Islet precursor cell (in vitro differentiated cells): ENCODE data around the gene NSMCE4A.
"Not testable (repeated sequence)": the region's sequence is repeated elsewhere in the genome, so short reads cannot be mapped to it uniquely, and the experiment has no call there.

Experiments
- DNase-seq: peaks from one replicate; pipeline ENCODE4 v3.0.0-alpha.2; 2018

NSMCE4A gene

DNA sequence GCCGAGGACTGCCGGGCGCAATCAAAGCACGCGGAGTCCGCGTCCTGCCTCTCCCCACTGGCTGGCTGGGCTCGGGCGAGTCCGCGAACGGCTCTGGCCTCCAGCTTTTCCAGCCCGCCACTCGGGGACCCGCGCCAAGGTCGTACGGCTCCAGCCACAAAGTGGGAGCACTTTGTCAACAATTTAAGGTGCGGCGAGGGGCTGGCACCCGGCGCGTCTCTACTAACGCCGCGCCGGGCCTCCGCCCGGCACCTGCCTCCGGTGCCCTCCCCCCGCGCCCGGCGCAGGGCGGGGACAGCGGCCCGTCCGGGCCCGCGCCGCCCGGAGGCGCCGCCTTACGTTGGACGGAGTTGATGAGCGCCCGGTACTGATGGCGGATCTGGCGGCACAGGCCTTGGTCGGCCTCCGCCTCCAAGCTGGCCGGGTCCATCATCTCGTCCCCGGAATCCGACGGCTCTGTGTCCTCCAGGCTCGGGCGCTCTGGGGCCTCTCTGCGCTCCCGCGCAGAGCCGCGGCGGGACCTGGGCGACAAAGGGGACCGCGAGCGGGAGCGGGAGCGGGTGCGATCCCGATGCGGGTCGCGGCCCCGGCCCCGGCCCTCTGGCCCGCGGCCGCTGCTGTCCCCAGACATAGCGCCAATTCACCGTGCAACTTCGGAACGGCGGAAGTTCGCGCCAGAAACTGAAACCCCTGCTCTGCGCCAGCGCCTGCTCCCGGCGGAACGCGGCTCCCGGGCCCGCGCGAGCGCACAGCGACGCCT lies at the start of gene NSMCE4A:
Gene NSMCE4A (minus strand): TSS at position 683 of the 760 bp plus-strand sequence. CDS start 52 bp downstream, at position 631.
- DNase-seq = peak; percentile 87

- not testable (repeated sequence) for DNase-seq
These were observed 48.2 kb upstream of the NSMCE4A start for GRCh38 chr10:122023257-122023656.

DNA sequence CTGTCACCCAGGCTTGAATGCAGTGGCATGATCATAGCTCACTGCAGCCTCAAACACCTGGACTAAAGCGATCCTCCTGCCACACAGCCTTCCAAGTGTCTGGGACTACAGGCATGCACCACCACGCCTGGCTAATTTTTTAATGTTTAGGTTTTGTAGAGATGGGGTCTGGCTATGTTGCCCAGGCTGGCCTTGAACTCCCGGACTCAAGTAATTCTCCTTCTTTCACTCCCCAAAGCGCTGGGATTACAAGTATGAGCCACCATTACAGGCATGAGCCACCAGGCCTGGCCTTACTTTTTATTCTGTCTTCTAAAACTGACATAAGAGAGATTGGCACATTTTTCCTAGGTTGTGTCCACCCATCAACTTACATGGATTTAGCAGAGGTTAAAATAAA lies 47.3 kb upstream of the NSMCE4A start:
- no peak for DNase-seq

- DNase-seq = no peak
These were observed 46.8 kb upstream of the NSMCE4A start for GRCh38 chr10:122021828-122022227.

DNA sequence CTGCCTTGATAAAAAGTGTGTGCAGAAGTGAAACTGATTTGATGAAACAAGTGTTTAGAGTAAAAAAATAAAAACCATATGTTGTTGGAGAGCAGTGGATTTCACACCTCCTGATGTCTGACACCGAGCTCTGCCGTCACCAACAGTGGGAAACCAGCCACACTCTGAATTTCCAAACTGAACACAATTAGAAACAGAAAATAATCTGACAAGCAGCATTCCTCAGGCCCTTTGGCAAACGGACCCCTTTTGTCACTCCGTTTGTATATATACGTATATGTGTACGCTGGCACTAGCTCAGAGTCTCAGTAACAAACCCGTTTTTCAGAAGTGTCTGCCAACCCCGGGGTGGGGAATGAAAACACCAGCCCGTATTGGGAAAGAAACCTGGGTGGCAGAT lies 46.4 kb upstream of the NSMCE4A start:
- no peak for DNase-seq

GRCh38 chr10:122020226-122020625 lies 45.2 kb upstream of the NSMCE4A start:
- DNase-seq = no peak

- DNase-seq = no peak
These were observed 44.5 kb upstream of the NSMCE4A start for GRCh38 chr10:122019414-122019975.

- DNase-seq = no peak
These were observed 44.0 kb upstream of the NSMCE4A start for GRCh38 chr10:122018951-122019413.

DNA sequence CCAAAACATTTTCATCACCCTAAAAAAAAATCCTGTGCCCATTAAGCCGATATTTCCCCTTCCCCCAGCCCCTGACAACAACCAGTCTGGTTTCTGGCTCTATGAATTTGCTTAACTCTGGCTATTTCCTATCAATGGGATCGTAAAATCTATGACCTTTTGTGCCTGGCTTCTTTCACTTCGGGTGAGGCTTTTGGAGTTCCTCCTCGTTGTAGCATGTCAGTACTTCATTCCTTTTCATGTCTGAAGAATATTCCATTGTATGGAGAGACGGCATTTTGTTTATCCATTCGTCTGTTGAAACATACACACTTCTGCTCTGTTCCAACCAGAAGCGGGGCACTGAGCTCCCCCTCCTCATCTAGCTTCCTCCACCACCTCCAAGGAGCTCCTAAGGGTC lies 43.5 kb upstream of the NSMCE4A start:
- no peak for DNase-seq

DNA sequence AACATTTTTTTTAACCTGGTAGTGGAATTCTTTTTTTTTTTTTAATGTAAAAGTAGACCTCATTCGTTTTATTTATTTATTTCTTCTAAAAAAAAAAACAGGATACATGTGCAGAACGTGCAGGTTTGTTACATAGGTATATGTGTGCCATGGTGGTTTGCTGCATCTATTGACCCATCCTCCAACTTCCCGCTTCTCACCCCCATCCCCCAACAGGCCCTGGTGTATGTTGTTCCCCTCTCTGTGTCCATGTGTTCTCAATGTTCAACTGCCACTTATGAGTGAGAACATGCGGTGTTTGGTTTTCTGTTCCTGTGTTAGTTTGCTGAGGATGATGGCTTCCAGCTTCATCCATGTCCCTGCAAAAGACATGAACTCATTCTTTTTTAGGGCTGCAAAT lies 42.9 kb upstream of the NSMCE4A start:
- DNase-seq = not testable (repeated sequence)

DNA sequence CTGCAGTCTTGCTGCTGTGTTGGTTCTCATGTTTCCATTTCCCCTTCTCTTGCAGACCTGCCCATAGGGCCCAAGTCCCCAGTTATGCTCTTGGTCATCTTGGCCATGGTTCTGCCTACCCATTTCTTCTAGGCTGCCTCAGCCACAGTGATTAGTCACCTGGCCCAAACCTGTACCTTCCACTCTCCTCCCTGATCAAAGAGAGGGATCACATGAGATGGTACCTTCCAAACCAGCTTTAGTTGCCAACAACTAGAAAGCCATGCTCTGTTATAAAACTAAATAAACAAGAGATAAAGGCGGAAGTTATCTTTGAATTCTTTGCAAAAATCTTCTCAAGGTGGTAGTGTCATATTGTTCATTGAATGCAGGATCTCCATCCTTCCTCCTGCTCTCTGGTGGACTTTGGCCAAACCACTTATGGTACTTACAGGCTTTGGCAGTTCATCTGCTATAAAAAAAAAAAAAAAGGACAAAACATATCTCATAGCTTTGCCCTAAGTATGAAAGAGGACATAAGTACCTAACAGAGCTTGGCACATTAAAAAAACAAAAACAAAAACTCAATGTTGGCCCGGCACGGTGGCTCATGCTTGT lies 39.7 kb upstream of the NSMCE4A start:
- no peak for DNase-seq

- DNase-seq = no peak
These were observed 38.3 kb upstream of the NSMCE4A start for GRCh38 chr10:122013311-122013780.

DNA sequence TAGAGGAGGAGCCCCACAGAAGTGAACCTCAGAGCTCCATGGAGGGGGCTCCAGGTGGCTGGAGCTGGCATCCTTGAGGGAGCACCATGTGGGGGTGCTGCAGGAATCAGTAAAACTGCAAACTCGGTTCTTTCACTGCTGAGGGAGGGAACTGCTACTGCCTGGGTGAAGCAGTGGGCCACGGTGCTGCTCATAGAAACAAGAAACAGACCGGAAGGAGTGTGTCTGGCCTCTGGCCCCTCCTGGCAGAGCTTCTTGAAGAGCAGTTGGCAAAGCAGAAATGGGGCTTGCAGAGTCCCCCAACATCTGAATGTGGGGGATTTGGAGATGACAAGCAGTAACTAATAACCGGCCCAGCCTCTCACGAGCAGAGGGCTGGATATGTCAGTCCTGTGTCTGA lies 37.7 kb upstream of the NSMCE4A start:
- no peak for DNase-seq

DNA sequence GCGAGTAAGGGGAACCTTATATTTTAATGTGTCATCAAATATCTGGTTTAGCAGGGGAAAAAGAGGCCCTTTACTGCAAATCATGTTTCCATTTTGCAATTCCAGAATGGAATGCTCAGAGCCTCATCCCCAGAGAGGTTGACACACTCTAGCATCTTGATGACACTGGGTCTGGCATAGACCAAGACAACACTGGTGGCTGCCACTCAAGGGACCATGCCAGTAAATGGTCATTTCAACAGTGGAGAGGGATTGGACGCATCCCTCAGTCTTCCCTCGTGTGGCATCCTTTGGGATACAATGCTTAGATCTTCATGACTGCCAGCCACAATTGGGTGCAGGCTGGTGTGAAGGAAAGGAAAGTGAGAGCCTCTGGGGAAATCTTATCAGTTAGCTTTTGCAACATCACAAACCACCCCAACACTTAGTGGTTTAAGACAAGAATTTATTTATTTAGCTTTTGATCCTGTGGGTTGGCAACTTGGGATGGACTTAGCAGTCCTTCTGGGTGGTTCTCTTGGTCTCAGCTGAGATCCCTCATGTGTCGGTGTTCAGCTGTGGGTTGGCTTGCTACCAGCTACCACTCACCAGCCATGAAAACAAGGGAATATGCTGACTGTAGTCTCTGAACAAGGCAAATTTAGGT lies 35.5 kb upstream of the NSMCE4A start:
- no peak for DNase-seq

- DNase-seq = no peak
These were observed 32.4 kb upstream of the NSMCE4A start for GRCh38 chr10:122007415-122007814.

DNA sequence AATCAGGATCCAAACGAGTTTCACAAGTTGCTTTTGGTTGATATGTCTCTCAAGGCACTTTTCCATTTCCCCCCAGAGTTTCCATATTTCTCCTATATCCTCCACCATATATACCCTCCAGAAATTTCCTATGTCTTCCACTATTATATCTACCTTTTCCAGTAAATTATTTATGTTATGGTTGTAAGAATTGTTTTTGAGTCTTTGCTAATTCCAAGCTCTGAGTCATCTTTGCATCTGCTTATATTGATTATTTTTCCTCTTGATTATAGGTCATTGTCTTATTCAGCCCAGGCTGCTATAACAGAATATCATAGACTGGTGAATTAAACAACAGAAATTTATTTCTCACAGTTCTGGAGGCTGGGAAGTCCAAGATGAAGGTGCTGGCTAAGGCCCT lies 26.7 kb upstream of the NSMCE4A start:
- no peak for DNase-seq

- DNase-seq = no peak
These were observed 24.3 kb upstream of the NSMCE4A start for GRCh38 chr10:121999301-121999700.

GRCh38 chr10:121998462-121998861 lies 23.4 kb upstream of the NSMCE4A start:
- no peak for DNase-seq

DNA sequence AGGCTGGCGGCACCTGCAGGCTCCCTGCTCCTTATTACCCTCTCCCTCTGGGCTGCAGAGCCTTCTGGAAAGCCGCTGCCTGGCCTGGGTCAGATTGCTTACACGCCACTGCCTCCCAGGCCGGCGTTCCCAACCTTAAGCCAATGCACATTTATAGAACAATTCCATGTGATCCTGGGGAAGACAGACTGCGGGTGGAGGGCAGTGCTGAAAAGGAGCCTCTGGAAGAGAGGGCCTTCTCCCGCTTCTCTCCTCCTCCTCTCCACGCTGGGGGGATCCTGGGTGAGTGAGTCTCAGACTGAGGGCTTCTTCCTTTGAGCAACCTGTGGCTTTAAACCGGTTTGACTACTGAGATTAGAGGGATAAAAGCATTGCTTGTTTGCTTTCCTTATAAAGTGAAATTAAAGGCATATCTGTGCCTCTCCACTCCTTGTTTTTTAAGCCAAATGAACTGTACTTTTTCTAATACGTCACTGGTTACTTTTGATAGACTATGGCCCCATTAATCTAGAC lies 19.5 kb upstream of the NSMCE4A start:
- peak; percentile 73 for DNase-seq

- DNase-seq = not testable (repeated sequence)
These were observed 16.7 kb upstream of the NSMCE4A start for GRCh38 chr10:121991727-121992126.

- no peak for DNase-seq
These were observed 15.1 kb upstream of the NSMCE4A start for GRCh38 chr10:121990015-121990677.
